GM12891 (cell line): ENCODE data around the gene RAMP1.

ENCODE experiments used
- PAX5 ChIP-seq: IDR thresholded peaks from 2 replicates; pipeline ENCODE4 v1.6.1; 2011; ENCODE audit warnings: low read length, moderate library complexity, mild to moderate bottlenecking; ENCODE audit not compliant: insufficient read depth, severe bottlenecking
- POLR2AphosphoS5 ChIP-seq: IDR thresholded peaks from 2 replicates; pipeline ENCODE4 v1.6.1; 2011; ENCODE audit warnings: low read depth, low read length, control low read depth

- TF ChIP-seq POLR2AphosphoS5 (no peak), PAX5 (no peak)
Measured at GRCh38 chr2:237859082-237859433, 365 bp upstream of the RAMP1 start.
